Sigmoid colon (tissue), 4 donors: Measurements from ENCODE around the gene CCL7.

ENCODE experiments used
- CTCF ChIP-seq, 4 experiments: fragments of 450-650 bp in 3 of 4; fragments of 200-600 bp in 1 of 4; IDR thresholded peaks; one replicate each; pipeline ENCODE4 v1.5.1; 2016 to 2019; ENCODE audit warnings: antibody characterized with exemption in 4 of 4, mild to moderate bottlenecking in 3 of 4, moderate library complexity in 2 of 4
- POLR2AphosphoS5 ChIP-seq, 4 donors: sonication (generic); formaldehyde crosslinking; IDR thresholded peaks; one replicate each; pipeline ENCODE4 v1.6.1; 2017; ENCODE audit warnings: antibody characterized with exemption in 4 of 4

- TF ChIP-seq POLR2AphosphoS5 (IDR thresholded peaks at IDR 0.05) (no peak), CTCF (IDR thresholded peaks at IDR 0.05) (no peak)
Observed at GRCh38 chr17:34287875-34288274, 17.9 kb downstream of the CCL7 start.
